Mesenchymal stem cell (in vitro differentiated cells and primary cell): Measurements from ENCODE around the gene ZNF554.

Experiments used
- DNase-seq: peaks from one replicate; pipeline ENCODE4 v3.0.0-alpha.2; 2013
- H2AFZ ChIP-seq: one replicate; pipeline ENCODE4 v1.6.1; 2013; ENCODE audit warnings: low read depth, mild to moderate bottlenecking, control low read depth, inconsistent platforms, low read length, moderate library complexity
- H2AK5ac ChIP-seq: 2 replicates; pipeline ENCODE4 v1.6.1; 2013; ENCODE audit warnings: low read length, moderate library complexity, mild to moderate bottlenecking, inconsistent platforms; ENCODE audit not compliant: severe bottlenecking
- H2BK120ac ChIP-seq: one replicate; pipeline ENCODE4 v1.6.1; 2013; ENCODE audit warnings: low read depth, mild to moderate bottlenecking, inconsistent platforms, low read length, moderate library complexity
- H2BK12ac ChIP-seq, 2 experiments: one replicate each; pipeline ENCODE4 v1.6.1; 2013; ENCODE audit warnings: inconsistent platforms in 2 of 2, low read length in 2 of 2, mild to moderate bottlenecking in 2 of 2, moderate library complexity in 2 of 2, control low read depth in 1 of 2
- H2BK15ac ChIP-seq: one replicate; pipeline ENCODE4 v1.6.1; 2013; ENCODE audit warnings: mild to moderate bottlenecking, low read depth, inconsistent platforms; ENCODE audit not compliant: poor library complexity, severe bottlenecking
- H2BK5ac ChIP-seq: 2 replicates; pipeline ENCODE4 v1.6.1; 2013; ENCODE audit warnings: low read depth, mild to moderate bottlenecking, low read length, control low read depth, inconsistent platforms; ENCODE audit not compliant: poor library complexity, severe bottlenecking
- H3K14ac ChIP-seq, 2 experiments: one replicate each; pipeline ENCODE4 v1.6.1; 2013; ENCODE audit warnings: inconsistent platforms in 2 of 2, low read length in 2 of 2, control low read depth in 1 of 2, mild to moderate bottlenecking in 1 of 2, moderate library complexity in 1 of 2
- H3K18ac ChIP-seq, 2 experiments: one replicate each; pipeline ENCODE4 v1.6.1; 2013; ENCODE audit warnings: inconsistent platforms in 2 of 2, low read length in 2 of 2, control low read depth in 1 of 2, low read depth in 1 of 2, mild to moderate bottlenecking in 1 of 2
- H3K23ac ChIP-seq, 2 experiments: one replicate each; pipeline ENCODE4 v1.6.1; 2013; ENCODE audit warnings: inconsistent platforms in 2 of 2, low read length in 2 of 2, mild to moderate bottlenecking in 2 of 2, moderate library complexity in 2 of 2, control low read depth in 1 of 2
- H3K27ac ChIP-seq: 2 replicates; pipeline ENCODE4 v1.5.1; 2013; ENCODE audit warnings: mild to moderate bottlenecking, moderate library complexity, low read length, control low read depth, inconsistent platforms; ENCODE audit not compliant: poor library complexity, severe bottlenecking
- H3K27me3 ChIP-seq, 2 experiments: 2 replicates each; pipeline versions ENCODE4 v1.6.1 to v1.7.0; 2013; ENCODE audit warnings: low read length in 2 of 2, mild to moderate bottlenecking in 2 of 2, moderate library complexity in 2 of 2, control low read depth in 1 of 2, inconsistent platforms in 1 of 2; ENCODE audit not compliant: control insufficient read depth in 1 of 2, insufficient read depth in 1 of 2
- H3K36me3 ChIP-seq, 2 experiments: 2 replicates each; pipeline versions ENCODE4 v1.6.1 to v1.7.0; 2013; ENCODE audit warnings: low read length in 2 of 2, control low read depth in 1 of 2, inconsistent platforms in 1 of 2, low read depth in 1 of 2, mild to moderate bottlenecking in 1 of 2; ENCODE audit not compliant: insufficient read depth in 2 of 2, control insufficient read depth in 1 of 2
- H3K4ac ChIP-seq, 2 experiments: one replicate each; pipeline ENCODE4 v1.6.1; 2013; ENCODE audit warnings: inconsistent platforms in 2 of 2, low read length in 2 of 2, mild to moderate bottlenecking in 2 of 2, moderate library complexity in 2 of 2, control low read depth in 1 of 2, low read depth in 1 of 2
- H3K4me1 ChIP-seq: 2 replicates; pipeline ENCODE4 v1.6.1; 2013; ENCODE audit warnings: low read depth, low read length, control low read depth; ENCODE audit not compliant: control insufficient read depth, insufficient read depth
- H3K4me2 ChIP-seq: 2 replicates; pipeline ENCODE4 v1.6.1; 2013; ENCODE audit warnings: low read length, mild to moderate bottlenecking, inconsistent platforms; ENCODE audit not compliant: poor library complexity, severe bottlenecking
- H3K4me3 ChIP-seq, 2 experiments: 2 replicates each; pipeline versions ENCODE4 v1.5.1 to v1.7.0; 2013; ENCODE audit warnings: low read length in 2 of 2, mild to moderate bottlenecking in 2 of 2, control low read depth in 1 of 2, low read depth in 1 of 2; ENCODE audit not compliant: insufficient read depth in 1 of 2
- H3K79me1 ChIP-seq: replicated peaks from 2 replicates; pipeline ENCODE4 v1.6.1; 2013; ENCODE audit warnings: mild to moderate bottlenecking, control low read depth, low read length, inconsistent platforms; ENCODE audit not compliant: poor library complexity, severe bottlenecking
- H3K9ac ChIP-seq: 2 replicates; pipeline ENCODE4 v1.7.0; 2013; ENCODE audit warnings: mild to moderate bottlenecking, low read length, moderate library complexity
- H3K9me3 ChIP-seq: 2 replicates; pipeline ENCODE4 v1.7.0; 2013; ENCODE audit warnings: mild to moderate bottlenecking, low read length; ENCODE audit not compliant: control insufficient read depth
- H4K8ac ChIP-seq: one replicate; pipeline ENCODE4 v1.6.1; 2013; ENCODE audit warnings: inconsistent platforms, mild to moderate bottlenecking, low read length, moderate library complexity
- H4K91ac ChIP-seq: one replicate; pipeline ENCODE4 v1.6.1; 2013; ENCODE audit warnings: mild to moderate bottlenecking, low read length, inconsistent platforms
- WGBS: methylation state at CpG from one replicate; pipeline ENCODE4 v1.1.7; 2013; ENCODE audit warnings: mixed read lengths; 5-methylcytosine and 5-hydroxymethylcytosine counted together

ZNF554 gene

GRCh38 chr19:2834294-2834871 is 14.7 kb downstream of the ZNF554 start:
- no peak overlapping the region for H2AFZ ChIP-seq
- no peaks in the 10 kb centered on the region for H3K79me1 ChIP-seq
- no peak overlapping the region for H2AK5ac ChIP-seq
- DNase-seq, result no peak
- no peak overlapping the region for H2BK120ac ChIP-seq
- peaks cover 26 to 29% of the 10 kb centered on the region in 2 experiments for H3K36me3 ChIP-seq
- WGBS, result 91% methylated on average over 19 of the region's 19 CpGs
- H2BK15ac ChIP-seq, result no peak overlapping the region
- no peak overlapping the region for H3K18ac ChIP-seq
- no peak overlapping the region for H3K4ac ChIP-seq
- H3K4me3 ChIP-seq, result peak overlapping the region in 1 of 2 experiments; percentile 62
- no peaks in the 10 kb centered on the region for H3K4me1 ChIP-seq
- no peak overlapping the region for H3K9ac ChIP-seq
- no peak overlapping the region for H2BK5ac ChIP-seq
- no peak overlapping the region for H3K4me2 ChIP-seq
- H4K8ac ChIP-seq, result no peak overlapping the region
- H3K27ac ChIP-seq, result no peak overlapping the region
- no peak overlapping the region for H3K14ac ChIP-seq
- H4K91ac ChIP-seq, result no peak overlapping the region
- no peak overlapping the region for H3K23ac ChIP-seq
- no peak overlapping the region for H2BK12ac ChIP-seq
- H3K27me3 ChIP-seq, result no peaks in the 10 kb centered on the region
- H3K9me3 ChIP-seq, result peaks cover 72% of the 10 kb centered on the region

- Histone ChIP-seq H2AK5ac (no peak overlapping the region), H3K4me2 (no peak overlapping the region), H3K27ac (no peak overlapping the region), H4K91ac (no peak overlapping the region), H2BK120ac (no peak overlapping the region), H2BK15ac (no peak overlapping the region), H2BK12ac (no peak overlapping the region), H3K36me3 (peaks cover 26% of the 10 kb centered on the region in 2 experiments), H3K18ac (no peak overlapping the region), H3K14ac (no peak overlapping the region), H2BK5ac (no peak overlapping the region), H3K4me1 (peaks cover 5% of the 10 kb centered on the region), H3K79me1 (peaks cover 8% of the 10 kb centered on the region), H3K4me3 (no peak overlapping the region), H3K27me3 (no peaks in the 10 kb centered on the region), H3K9me3 (peaks cover 51% of the 10 kb centered on the region), H3K4ac (no peak overlapping the region), H4K8ac (no peak overlapping the region), H2AFZ (no peak overlapping the region), H3K9ac (no peak overlapping the region), H3K23ac (no peak overlapping the region)
- no peak for DNase-seq
- 90% methylated on average over 4 of the region's 4 CpGs for WGBS
Measured at GRCh38 chr19:2837430-2837829, 17.8 kb downstream of the ZNF554 start.

GRCh38 chr19:2840794-2841791 is 21.4 kb downstream of the ZNF554 start, which contains the start of gene ZNF555:
TSS of gene ZNF555 (plus strand) at chr19:2841475. CDS start at chr19:2841573, 98 bp downstream.
- Histone ChIP-seq H3K9ac (peak within 1 kb of the TSS; percentile 87), H2BK12ac (peak within 1 kb of the TSS in 1 of 2 experiments; percentile 19), H4K91ac (peak within 1 kb of the TSS; percentile 77), H4K8ac (peak within 1 kb of the TSS; percentile 93), H3K27me3 (no peaks in the 10 kb centered on the region), H3K18ac (peak within 1 kb of the TSS; percentile 71 to 88), H3K36me3 (peaks cover 11 to 13% of the 10 kb centered on the region in 2 experiments), H3K14ac (peak within 1 kb of the TSS in 1 of 2 experiments; percentile 75), H2AFZ (peak within 1 kb of the TSS; percentile 95), H3K4me2 (peak within 1 kb of the TSS; percentile 96), H2BK5ac (no peak within 1 kb of the TSS), H2BK120ac (peak within 1 kb of the TSS; percentile 59), H3K79me1 (peaks cover 22% of the 10 kb centered on the region), H3K9me3 (peaks cover 27% of the 10 kb centered on the region), H3K4me3 (peak within 1 kb of the TSS; percentile 83 to 97), H3K4ac (peak within 1 kb of the TSS in 1 of 2 experiments; percentile 81), H2BK15ac (peak within 1 kb of the TSS; percentile 15), H3K23ac (peak within 1 kb of the TSS in 1 of 2 experiments; percentile 87), H3K27ac (peak within 1 kb of the TSS; percentile 84), H3K4me1 (peaks cover 8% of the 10 kb centered on the region), H2AK5ac (no peak within 1 kb of the TSS)
- peak; percentile 99 for DNase-seq
- under 1% methylated on average over 76 of the region's 106 CpGs for WGBS
